ENCODE measurements around the gene MMP23B.

Gene MMP23B

DNA sequence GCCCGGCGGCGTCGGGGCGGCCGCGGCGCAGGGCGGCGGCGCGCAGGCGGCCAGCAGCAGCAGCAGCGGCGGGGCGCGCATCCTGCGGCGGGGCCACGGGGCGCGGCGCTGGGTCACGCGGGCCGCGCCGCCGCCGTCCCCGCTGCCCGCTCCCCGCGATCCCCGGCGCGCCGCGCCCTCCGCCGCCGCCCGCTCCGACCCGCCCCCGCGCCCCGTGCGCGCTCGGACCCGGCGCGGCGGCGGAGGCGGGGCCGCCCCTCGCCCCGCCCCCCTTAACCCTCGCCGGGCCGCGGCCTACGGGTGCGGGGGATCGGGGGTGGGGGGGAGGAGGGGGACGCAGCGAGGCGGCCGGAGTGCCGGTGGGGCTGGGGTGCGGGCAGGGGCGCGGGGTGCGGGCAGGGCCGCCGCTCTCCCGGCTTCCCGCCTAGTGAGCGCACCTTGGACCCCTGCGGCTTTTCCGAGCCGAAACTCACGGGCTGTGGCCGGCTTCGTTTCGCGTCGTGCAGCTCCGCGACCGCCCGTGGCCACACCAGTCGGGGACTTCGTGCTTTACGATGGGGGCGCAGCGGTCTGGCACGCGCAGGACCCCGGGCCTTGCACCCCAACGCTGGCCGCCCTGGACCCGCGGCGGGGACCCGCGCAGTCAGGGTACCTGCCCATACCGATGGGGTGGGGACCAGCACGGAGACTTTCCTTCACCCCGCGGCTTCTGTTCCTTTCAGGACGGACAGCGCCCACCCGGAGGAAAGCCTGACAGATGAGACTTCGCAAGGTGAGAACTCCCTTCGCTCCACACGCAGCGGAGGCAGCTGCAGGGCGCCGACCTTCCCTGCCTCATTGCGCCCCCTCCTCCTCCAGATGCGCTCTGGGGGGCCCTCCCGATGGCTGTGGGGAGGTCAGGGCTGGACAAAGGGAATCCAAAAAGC lies 31.8 kb upstream of the MMP23B start, which contains the start of gene FNDC10:
Gene FNDC10 (minus strand): TSS at position 201 of the 926 bp plus-strand sequence. CDS start 120 bp downstream, at position 81.
- peak within 1 kb of the TSS; percentile 32 for H3K4me3 ChIP-seq (ENCODE audit: low read depth, low read length)
- no peak for DNase-seq (ENCODE audit: low read depth)
- TF ChIP-seq, protein P1, sequence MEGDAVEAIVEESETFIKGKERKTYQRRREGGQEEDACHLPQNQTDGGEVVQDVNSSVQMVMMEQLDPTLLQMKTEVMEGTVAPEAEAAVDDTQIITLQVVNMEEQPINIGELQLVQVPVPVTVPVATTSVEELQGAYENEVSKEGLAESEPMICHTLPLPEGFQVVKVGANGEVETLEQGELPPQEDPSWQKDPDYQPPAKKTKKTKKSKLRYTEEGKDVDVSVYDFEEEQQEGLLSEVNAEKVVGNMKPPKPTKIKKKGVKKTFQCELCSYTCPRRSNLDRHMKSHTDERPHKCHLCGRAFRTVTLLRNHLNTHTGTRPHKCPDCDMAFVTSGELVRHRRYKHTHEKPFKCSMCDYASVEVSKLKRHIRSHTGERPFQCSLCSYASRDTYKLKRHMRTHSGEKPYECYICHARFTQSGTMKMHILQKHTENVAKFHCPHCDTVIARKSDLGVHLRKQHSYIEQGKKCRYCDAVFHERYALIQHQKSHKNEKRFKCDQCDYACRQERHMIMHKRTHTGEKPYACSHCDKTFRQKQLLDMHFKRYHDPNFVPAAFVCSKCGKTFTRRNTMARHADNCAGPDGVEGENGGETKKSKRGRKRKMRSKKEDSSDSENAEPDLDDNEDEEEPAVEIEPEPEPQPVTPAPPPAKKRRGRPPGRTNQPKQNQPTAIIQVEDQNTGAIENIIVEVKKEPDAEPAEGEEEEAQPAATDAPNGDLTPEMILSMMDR (IDR thresholded peaks at IDR 0.05; ENCODE audit: low read depth, low read length, missing control alignments): no peak
- in situ Hi-C loops (cut with HindIII; ENCODE audit: low sequenced_read_pairs): no loop called here

DNA sequence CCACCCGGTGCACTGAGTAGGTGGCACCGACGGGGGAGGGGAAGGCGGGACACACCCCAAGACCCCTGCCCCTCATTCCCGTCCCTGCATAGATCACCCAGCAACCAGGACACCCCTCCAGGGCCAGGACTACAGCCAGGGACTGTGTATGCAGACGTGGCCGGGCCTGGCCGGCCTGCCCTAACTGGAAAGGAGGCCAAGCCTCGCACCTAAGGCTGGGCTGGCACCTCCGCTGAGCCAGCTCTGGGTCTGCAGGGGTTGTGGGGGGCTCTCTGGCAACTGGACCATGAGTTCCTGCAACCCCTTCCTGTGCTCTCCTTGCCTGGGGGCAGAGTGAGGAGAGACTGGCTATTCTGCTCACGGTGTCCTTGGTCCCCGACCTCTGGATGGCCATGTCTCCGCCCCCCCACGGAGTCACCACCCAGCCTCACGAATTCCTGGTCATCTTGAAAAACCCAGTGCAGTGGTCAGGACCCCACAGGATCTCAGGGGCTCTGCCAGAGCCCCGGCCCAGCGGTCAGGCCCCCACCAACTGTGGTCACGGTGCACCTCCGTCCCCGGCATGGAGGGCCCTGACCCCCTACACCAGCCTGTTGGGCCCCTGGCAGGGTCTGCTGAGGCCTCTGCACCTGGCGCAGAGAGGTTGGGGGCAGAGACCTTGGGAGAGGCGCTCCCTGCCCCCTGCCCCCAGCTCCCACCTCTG lies 31.0 kb upstream of the MMP23B start:
- no peak for DNase-seq (ENCODE audit: low read depth)
- H3K4me3 ChIP-seq (ENCODE audit: low read depth, low read length): no peak overlapping the region
- in situ Hi-C loops (cut with HindIII; ENCODE audit: low sequenced_read_pairs): no loop called here
- TF ChIP-seq, protein P1 (IDR thresholded peaks at IDR 0.05; ENCODE audit: low read depth, low read length, missing control alignments): no peak

DNA sequence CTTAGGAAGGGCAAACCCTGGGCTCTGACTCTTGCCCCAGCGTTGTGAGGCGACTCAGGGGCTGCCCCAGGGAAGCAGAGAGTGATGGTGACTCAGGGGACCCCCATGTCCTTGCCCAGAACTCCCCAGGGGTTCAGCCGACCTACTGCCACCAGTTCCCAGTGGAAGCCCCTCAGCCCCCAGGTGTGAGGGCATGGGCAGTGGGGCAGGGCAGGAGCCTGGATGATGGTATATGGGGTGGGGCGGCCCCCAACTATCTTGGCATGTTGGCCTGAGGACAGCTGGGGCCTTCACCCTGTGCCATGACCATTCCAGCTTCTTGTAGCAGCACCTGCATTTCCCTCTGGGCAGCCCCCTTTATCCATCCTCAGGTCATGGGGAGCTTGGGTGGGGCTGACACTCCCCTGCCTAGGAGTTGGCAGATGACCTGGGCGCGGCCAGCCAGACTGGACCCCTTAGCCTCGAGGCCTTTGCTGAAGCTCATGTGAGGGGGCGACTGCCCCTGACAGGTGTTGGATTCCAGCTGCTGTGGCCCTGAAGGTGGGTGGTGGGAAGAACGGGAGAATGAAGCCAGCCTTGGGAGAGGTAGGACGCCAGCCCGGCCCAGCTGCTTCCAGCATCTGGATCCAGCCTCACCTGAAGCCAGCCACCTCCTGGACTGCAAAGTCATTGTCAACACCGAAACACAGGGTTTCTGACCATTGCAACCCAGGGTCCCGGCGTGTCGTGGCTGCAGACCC lies 30.2 kb upstream of the MMP23B start:
- in situ Hi-C loops (cut with HindIII; ENCODE audit: low sequenced_read_pairs): no loop called here
- no peak for DNase-seq (ENCODE audit: low read depth)
- no peak overlapping the region for H3K4me3 ChIP-seq (ENCODE audit: low read depth, low read length)
- TF ChIP-seq, protein P1 (IDR thresholded peaks at IDR 0.05; ENCODE audit: low read depth, low read length, missing control alignments): no peak

DNA sequence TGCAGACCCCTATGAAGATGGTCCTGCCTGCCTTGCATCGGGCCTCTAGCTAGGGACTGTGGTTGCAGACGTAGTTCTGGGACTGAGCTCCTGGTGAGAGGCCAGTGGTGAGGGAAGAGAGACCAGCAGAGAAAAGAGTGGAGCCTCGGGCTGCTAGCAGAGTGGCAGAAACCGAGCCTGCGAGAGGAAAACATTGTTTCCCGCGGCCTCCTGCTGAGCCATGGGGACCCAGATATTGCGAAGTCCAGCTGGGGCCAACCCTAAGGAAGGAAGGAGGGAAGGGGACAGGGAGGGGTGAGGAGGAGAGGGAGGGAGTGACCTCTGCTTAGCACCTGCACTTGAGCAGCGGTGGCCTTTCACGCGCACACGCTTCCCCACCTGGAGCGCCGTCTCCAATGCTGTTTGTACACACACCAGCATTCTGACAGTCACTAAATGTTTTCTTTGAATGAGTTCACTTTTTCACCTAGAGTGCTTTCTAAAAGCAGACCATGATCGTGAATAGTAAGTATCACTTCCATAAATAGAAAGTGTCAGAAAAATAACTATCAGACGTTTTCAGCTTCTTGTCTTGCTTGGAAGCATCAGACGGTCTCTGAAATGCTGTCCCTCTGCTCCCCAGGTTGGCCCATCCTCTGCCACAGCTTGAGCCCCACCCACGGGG lies 29.5 kb upstream of the MMP23B start:
- TF ChIP-seq, protein P1 (IDR thresholded peaks at IDR 0.05; ENCODE audit: low read depth, low read length, missing control alignments): no peak
- no peak overlapping the region for H3K4me3 ChIP-seq (ENCODE audit: low read depth, low read length)
- DNase-seq (ENCODE audit: low read depth): no peak
- in situ Hi-C loops (cut with HindIII; ENCODE audit: low sequenced_read_pairs): no loop called here

DNA sequence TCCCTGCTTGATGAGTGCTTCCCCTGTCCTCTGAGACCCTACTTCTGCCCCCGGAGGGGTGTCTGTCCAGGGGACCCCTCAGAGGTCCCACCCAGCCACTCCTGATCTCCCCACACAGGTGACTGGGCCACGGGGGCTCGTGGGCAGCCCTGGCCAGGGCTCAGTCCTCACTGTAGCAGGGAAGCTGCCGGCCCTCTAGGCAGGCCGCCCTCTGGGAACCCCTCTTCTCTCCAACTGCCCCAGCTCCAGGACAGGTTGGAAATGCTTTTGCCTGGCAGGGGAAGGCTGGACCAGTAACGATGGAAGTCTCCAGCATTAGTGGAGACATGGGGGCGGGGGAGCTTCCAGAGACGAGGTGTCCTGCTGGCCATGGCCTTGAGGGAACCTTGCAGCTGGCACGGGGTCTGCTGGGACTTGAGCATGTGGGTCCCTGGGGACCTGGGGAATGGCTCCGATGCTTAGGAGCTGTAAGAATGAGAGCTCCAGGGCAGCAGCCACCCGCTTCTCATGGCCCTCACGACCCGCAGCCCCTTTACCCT lies 28.9 kb upstream of the MMP23B start:
- in situ Hi-C loops (cut with HindIII; ENCODE audit: low sequenced_read_pairs): no loop called here
- no peak overlapping the region for H3K4me3 ChIP-seq (ENCODE audit: low read depth, low read length)
- TF ChIP-seq, protein P1 (IDR thresholded peaks at IDR 0.05; ENCODE audit: low read depth, low read length, missing control alignments): no peak
- no peak for DNase-seq (ENCODE audit: low read depth)

Measured in astrocyte of the cerebellum (primary cell).